Activated T-helper 9 cell treated with anti-CD3 and anti-CD28 coated beads, Interleukin-2, amount 50 U/mL, for 16 hours (primary cell): ENCODE measurements around the gene RCN1.
"Not testable (repeated sequence)": the region's sequence is repeated elsewhere in the genome, so short reads cannot be mapped to it uniquely, and the experiment has no call there.

Source experiments
- DNase-seq: peaks from one replicate; pipeline ENCODE4 v3.0.0-alpha.2; 2020; ENCODE audit warnings: low read depth

The RCN1 gene

GRCh38 chr11:32113200-32113919, 22.5 kb downstream of the RCN1 start:
- DNase-seq, result no peak

GRCh38 chr11:32113920-32114203, 23.0 kb downstream of the RCN1 start:
- no peak for DNase-seq

GRCh38 chr11:32115446-32115845, 24.6 kb downstream of the RCN1 start:
- no peak for DNase-seq

- no peak for DNase-seq
Observed at GRCh38 chr11:32116668-32117067, 25.8 kb downstream of the RCN1 start.

- no peak for DNase-seq
Observed at GRCh38 chr11:32118025-32118974, 27.4 kb downstream of the RCN1 start.

- DNase-seq, result not testable (repeated sequence)
Observed at GRCh38 chr11:32119139-32119538, 28.3 kb downstream of the RCN1 start.

GRCh38 chr11:32121012-32121411, 30.1 kb downstream of the RCN1 start:
- no peak for DNase-seq

- no peak for DNase-seq
Observed at GRCh38 chr11:32122200-32122599, 31.3 kb downstream of the RCN1 start.

GRCh38 chr11:32131321-32131720, 40.4 kb downstream of the RCN1 start:
- DNase-seq, result no peak

GRCh38 chr11:32136657-32137056, 45.8 kb downstream of the RCN1 start:
- DNase-seq, result no peak

GRCh38 chr11:32137263-32137662, 46.4 kb downstream of the RCN1 start:
- DNase-seq, result no peak

- DNase-seq, result no peak
Observed at GRCh38 chr11:32137869-32138268, 47.0 kb downstream of the RCN1 start.

GRCh38 chr11:32138902-32139301, 48.0 kb downstream of the RCN1 start:
- DNase-seq, result no peak

- no peak for DNase-seq
Observed at GRCh38 chr11:32139896-32140520, 49.1 kb downstream of the RCN1 start.

- no peak for DNase-seq
Observed at GRCh38 chr11:32141745-32142546, 51.1 kb downstream of the RCN1 start.

- DNase-seq, result no peak
Observed at GRCh38 chr11:32143378-32143777, 52.5 kb downstream of the RCN1 start.

GRCh38 chr11:32145282-32145681, 54.4 kb downstream of the RCN1 start:
- DNase-seq, result no peak

GRCh38 chr11:32148895-32149294, 58.0 kb downstream of the RCN1 start:
- DNase-seq, result no peak

- DNase-seq, result no peak
Observed at GRCh38 chr11:32149748-32150147, 58.9 kb downstream of the RCN1 start.

GRCh38 chr11:32151027-32151426, 60.2 kb downstream of the RCN1 start:
- DNase-seq, result no peak

- DNase-seq, result no peak
Observed at GRCh38 chr11:32152216-32152615, 61.3 kb downstream of the RCN1 start.

GRCh38 chr11:32152821-32153220, 61.9 kb downstream of the RCN1 start:
- no peak for DNase-seq
